ENCODE data around the gene GALT.
"Not testable (repeated sequence)": the region's sequence is repeated elsewhere in the genome, so short reads cannot be mapped to it uniquely, and the experiment has no call there.

The GALT gene

GRCh38 chr9:34627716-34628655, 18.5 kb upstream of the GALT start:
- DNase-seq (ENCODE audit: low read depth): no peak

- DNase-seq (ENCODE audit: low read depth): no peak
These were observed 17.6 kb upstream of the GALT start, which contains the start of gene ARID3C for GRCh38 chr9:34628656-34629490. Gene ARID3C, minus strand, starts transcription at chr9:34629066. Its CDS starts 1,052 bp downstream, at chr9:34628014.

- no peak for DNase-seq (ENCODE audit: low read depth)
These were observed 17.0 kb upstream of the GALT start for GRCh38 chr9:34629491-34629808.

- no peak for DNase-seq (ENCODE audit: low read depth)
These were observed 15.9 kb upstream of the GALT start for GRCh38 chr9:34630402-34631154.

GRCh38 chr9:34633166-34633565, 13.3 kb upstream of the GALT start:
- DNase-seq (ENCODE audit: low read depth): no peak

DNA sequence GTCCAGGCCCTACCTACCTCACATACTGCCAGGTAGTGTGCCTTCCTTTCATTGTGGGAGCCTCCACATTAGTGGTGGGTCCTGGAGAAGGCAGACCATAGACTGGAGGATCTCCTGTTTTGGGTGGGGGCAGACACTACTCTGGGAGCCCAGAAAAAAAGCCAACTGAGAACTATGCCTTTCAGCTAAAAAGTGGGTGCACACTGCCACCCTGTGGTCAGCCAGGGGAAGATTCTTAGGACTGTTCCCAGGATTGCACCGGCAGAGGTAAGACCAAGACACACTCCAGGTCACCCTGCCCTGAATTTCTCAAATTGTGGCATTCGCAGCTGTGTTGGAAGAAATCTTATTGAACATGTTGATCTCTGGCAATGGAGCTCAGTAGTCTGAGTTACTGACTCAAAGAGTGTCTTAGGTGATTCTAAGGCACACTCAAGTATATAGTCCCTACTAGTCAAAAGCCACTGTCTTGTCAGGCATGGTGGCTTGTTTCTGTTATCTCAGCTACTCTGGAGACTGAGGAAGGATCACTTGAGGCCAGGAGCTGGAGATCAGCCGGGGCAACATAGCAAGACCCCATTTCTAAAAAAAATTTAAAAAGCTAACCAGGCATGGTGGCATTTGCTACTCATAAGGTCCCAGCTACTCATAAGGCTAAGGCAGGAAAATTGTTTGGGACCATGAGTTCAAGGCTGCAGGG, 12.5 kb upstream of the GALT start:
- DNase-seq (ENCODE audit: low read depth): peak; percentile 52

- DNase-seq (ENCODE audit: low read depth): no peak
These were observed 11.8 kb upstream of the GALT start for GRCh38 chr9:34634551-34635248.

- no peak for DNase-seq (ENCODE audit: low read depth)
These were observed 10.9 kb upstream of the GALT start for GRCh38 chr9:34635556-34635955.

GRCh38 chr9:34636791-34637355, 9.6 kb upstream of the GALT start:
- DNase-seq (ENCODE audit: low read depth): no peak

- DNase-seq (ENCODE audit: low read depth): peak; percentile 74
These were observed 8.9 kb upstream of the GALT start, which contains the start of gene SIGMAR1 for GRCh38 chr9:34637356-34638137. Gene SIGMAR1, minus strand, starts transcription at chr9:34637787. Its CDS starts 90 bp downstream, at chr9:34637697.

DNA sequence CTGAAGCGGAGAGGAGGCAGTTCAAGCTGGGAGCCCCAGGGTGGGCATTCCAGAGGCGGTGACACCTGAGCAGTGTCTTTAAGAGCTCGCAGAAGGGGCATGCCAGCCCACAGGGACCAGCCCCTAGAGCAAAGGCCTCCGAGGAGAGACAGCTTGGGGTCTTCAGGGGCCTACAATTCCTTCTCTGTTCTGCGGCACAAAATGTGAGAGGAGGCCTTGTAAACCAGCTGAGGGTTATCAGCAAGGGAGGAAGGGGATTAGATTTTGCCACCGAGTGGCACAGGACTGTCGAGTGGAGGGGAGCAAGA, 8.4 kb upstream of the GALT start:
- DNase-seq (ENCODE audit: low read depth): no peak

- not testable (repeated sequence) for DNase-seq (ENCODE audit: low read depth)
These were observed 7.2 kb upstream of the GALT start for GRCh38 chr9:34639322-34639721.

- DNase-seq (ENCODE audit: low read depth): no peak
These were observed 3.8 kb upstream of the GALT start for GRCh38 chr9:34642679-34643078.

- no peak for DNase-seq (ENCODE audit: low read depth)
These were observed 1.6 kb upstream of the GALT start for GRCh38 chr9:34644766-34645314.

- no peak for DNase-seq (ENCODE audit: low read depth)
These were observed 569 bp downstream of the GALT start for GRCh38 chr9:34647084-34647403.

DNA sequence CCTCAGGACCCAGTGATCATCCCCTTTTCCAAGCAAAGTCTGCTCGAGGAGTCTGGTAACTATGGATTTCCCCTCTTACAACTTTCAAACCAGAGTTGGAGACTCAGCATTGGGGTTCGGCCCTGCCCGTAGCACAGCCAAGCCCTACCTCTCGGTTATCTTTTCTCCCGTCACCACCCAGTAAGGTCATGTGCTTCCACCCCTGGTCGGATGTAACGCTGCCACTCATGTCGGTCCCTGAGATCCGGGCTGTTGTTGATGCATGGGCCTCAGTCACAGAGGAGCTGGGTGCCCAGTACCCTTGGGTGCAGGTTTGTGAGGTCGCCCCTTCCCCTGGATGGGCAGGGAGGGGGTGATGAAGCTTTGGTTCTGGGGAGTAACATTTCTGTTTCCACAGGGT, 1.2 kb downstream of the GALT start:
- no peak for DNase-seq (ENCODE audit: low read depth)

GRCh38 chr9:34648673-34649072, 2.2 kb downstream of the GALT start:
- no peak for DNase-seq (ENCODE audit: low read depth)

- DNase-seq (ENCODE audit: low read depth): no peak
These were observed 4.3 kb downstream of the GALT start for GRCh38 chr9:34650816-34651215.

- DNase-seq (ENCODE audit: low read depth): no peak
These were observed 4.8 kb downstream of the GALT start for GRCh38 chr9:34651321-34651720.

All from fibroblast of the conjunctiva (primary cell).